Endothelial cell of umbilical vein (primary cell): ENCODE data around the gene FIBCD1. TPM values are rescaled to one million over a fixed set of nuclear protein-coding genes. Genes with fewer than 3 reads are reported as not detected.

Source experiments
- BruUV-seq: library from RNA; stranded (reverse); fragments of 400-500 nt; replicated peaks from 2 replicates; lab custom pipeline; 2021; lab: Mats Ljungman, UMichigan
- CTCF ChIA-PET: fragments of 300-600, 350-600 bp; sonication (Branson Sonifier 250); formaldehyde crosslinking; loops from one replicate; lab custom pipeline; 2021; ENCODE audit warnings: antibody characterized with exemption, inconsistent platforms; lab: Charles Lee
- POLR2A ChIA-PET: fragments of 300-600, 350-600 bp; sonication (Branson Sonifier 250); formaldehyde crosslinking; loops from one replicate; lab custom pipeline; 2021; ENCODE audit warnings: antibody characterized with exemption, inconsistent platforms; lab: Charles Lee
- DNase-seq: peaks from one replicate; pipeline ENCODE4 v3.0.0-alpha.2; 2011; ENCODE audit warnings: low read depth, low spot score
- FAIRE-seq: peaks from 2 replicates; lab custom pipeline; 2011; peaks lifted over from hg19 to GRCh38; lab: Jason Lieb, UNC
- H2AFZ ChIP-seq: 2 replicates; pipeline ENCODE4 v1.6.0; 2012; ENCODE audit warnings: low read depth, low read length, control low read depth, inconsistent platforms
- H3K27ac ChIP-seq: 2 replicates; pipeline ENCODE4 v1.5.1; 2011; ENCODE audit warnings: low read depth, mild to moderate bottlenecking, control low read depth, low read length, moderate library complexity; ENCODE audit not compliant: insufficient read depth
- H3K27me3 ChIP-seq, 2 experiments: 2 replicates each; pipeline versions ENCODE4 v1.6.0 to v1.6.1; 2011; ENCODE audit warnings: low read length in 2 of 2, mixed read lengths in 1 of 2; ENCODE audit not compliant: control insufficient read depth in 2 of 2, insufficient read depth in 2 of 2
- H3K36me3 ChIP-seq, 2 experiments: 2 replicates in 1 of 2; 3 replicates in 1 of 2; pipeline ENCODE4 v1.5.1; 2011; ENCODE audit warnings: low read length in 2 of 2, mild to moderate bottlenecking in 1 of 2, moderate library complexity in 1 of 2; ENCODE audit not compliant: control insufficient read depth in 2 of 2, insufficient read depth in 2 of 2; ENCODE audit errors: extremely low read depth in 1 of 2
- H3K4me1 ChIP-seq: 3 replicates; pipeline ENCODE4 v1.5.1; 2011; ENCODE audit warnings: mild to moderate bottlenecking, low read length; ENCODE audit not compliant: control insufficient read depth, insufficient read depth; ENCODE audit errors: extremely low read depth
- H3K4me2 ChIP-seq: 2 replicates; pipeline ENCODE4 v1.6.1; 2011; ENCODE audit warnings: low read length, control low read depth, mixed read lengths; ENCODE audit not compliant: insufficient read depth
- H3K4me3 ChIP-seq, 3 experiments: fragments of 200-600 bp in 1 of 3; sonication (generic), shearing (Covaris generic) in 1 of 3; replicated peaks in 1 of 3; 2 replicates each; pipeline ENCODE4 v1.5.1; 2011 to 2016; ENCODE audit warnings: control low read depth in 3 of 3, low read length in 3 of 3, mild to moderate bottlenecking in 2 of 3, inconsistent platforms in 1 of 3, low read depth in 1 of 3, moderate library complexity in 1 of 3; ENCODE audit not compliant: insufficient read depth in 1 of 3
- H3K79me2 ChIP-seq: 2 replicates; pipeline ENCODE4 v1.6.0; 2012; ENCODE audit warnings: low read length, inconsistent platforms; ENCODE audit not compliant: control insufficient read depth, insufficient read depth
- H3K9ac ChIP-seq: replicated peaks from 2 replicates; pipeline ENCODE3; 2011; ENCODE audit warnings: low read length, control low read depth; ENCODE audit not compliant: insufficient read depth; ENCODE audit errors: extremely low read depth
- H3K9me1 ChIP-seq: replicated peaks from 3 replicates; pipeline ENCODE4 v1.6.0; 2011; ENCODE audit warnings: mild to moderate bottlenecking, low read length; ENCODE audit not compliant: control insufficient read depth, insufficient read depth; ENCODE audit errors: extremely low read depth
- H3K9me3 ChIP-seq: replicated peaks from 2 replicates; pipeline ENCODE4 v1.5.1; 2012; ENCODE audit warnings: low read length, inconsistent platforms; ENCODE audit not compliant: control insufficient read depth, insufficient read depth
- H4K20me1 ChIP-seq: replicated peaks from 2 replicates; pipeline ENCODE3; 2011; ENCODE audit warnings: mild to moderate bottlenecking, low read length; ENCODE audit not compliant: control insufficient read depth, insufficient read depth; ENCODE audit errors: extremely low read depth
- EZH2 ChIP-seq: IDR thresholded peaks from 2 replicates; pipeline ENCODE4 v1.6.1; 2012; ENCODE audit warnings: borderline replicate concordance, low read depth, mild to moderate bottlenecking, moderate library complexity, low read length, inconsistent platforms; ENCODE audit not compliant: severe bottlenecking
- GATA2 ChIP-seq: IDR thresholded peaks from 2 replicates; pipeline ENCODE4 v1.7.0; 2011; ENCODE audit warnings: low read depth, mild to moderate bottlenecking, moderate library complexity, mixed read lengths, low read length; ENCODE audit not compliant: insufficient read length, insufficient read depth
- JUN ChIP-seq: IDR thresholded peaks from 2 replicates; pipeline ENCODE4 v1.6.1; 2011; ENCODE audit warnings: borderline replicate concordance, low read depth; ENCODE audit not compliant: insufficient read length, insufficient read depth
- MYC ChIP-seq: IDR thresholded peaks from one replicate; pipeline ENCODE4 v1.6.1; 2011; ENCODE audit warnings: mild to moderate bottlenecking, low read depth, low read length
- POLR2A ChIP-seq: IDR thresholded peaks from 2 replicates; pipeline ENCODE4 v1.6.1; 2012; ENCODE audit warnings: low read depth, mild to moderate bottlenecking, control low read depth, low read length
- POLR2AphosphoS5 ChIP-seq: IDR thresholded peaks from 2 replicates; pipeline ENCODE4 v1.6.1; 2012; ENCODE audit warnings: low read depth, mild to moderate bottlenecking, control low read depth, low read length, moderate library complexity; ENCODE audit not compliant: insufficient read depth
- dilution Hi-C: fragments of 300-500 bp; cut with MboI; formaldehyde crosslinking; loops from one replicate; pipeline ENCODE4 v1.15.0; 2019; ENCODE audit warnings: low sequenced_read_pairs; ENCODE audit not compliant: extremely low pct_ligation_motif_present
- intact Hi-C: fragments of 100-400 bp; cut with micrococcal nuclease; formaldehyde crosslinking; loops from one replicate; pipeline ENCODE4 v1.10.0; 2022
- polyA plus RNA-seq, 4 experiments: library from polyadenylated mRNA; depleted of rRNA in 3 of 4; stranded (reverse) in 3 of 4; unstranded in 1 of 4; fragments of >200 nt; gene quantifications; 2 replicates each; pipeline versions ENCODE4 v1.2.1 to v1.2.3, GENCODE V29; 2011 to 2012; ENCODE audit warnings: missing spikeins in 1 of 4
- total RNA-seq: library from RNA; stranded (reverse); gene quantifications from 2 replicates; pipeline ENCODE4 v1.2.3, GENCODE V29; 2021
- TF ChIP-seq, protein P1 (sequence below): IDR thresholded peaks from 2 replicates; pipeline ENCODE4 v1.6.1; 2011; ENCODE audit not compliant: insufficient read depth, insufficient read length
- TF ChIP-seq, protein P2 (sequence below), 2 donors: IDR thresholded peaks; 1 replicate in 1 of 2; 2 replicates in 1 of 2; pipeline ENCODE4 v1.5.1; 2011; ENCODE audit warnings: low read length in 2 of 2, mild to moderate bottlenecking in 2 of 2, moderate library complexity in 2 of 2, control low read depth in 1 of 2, inconsistent platforms in 1 of 2, low read depth in 1 of 2; ENCODE audit not compliant: insufficient read depth in 1 of 2; ENCODE audit errors: extremely low read depth in 1 of 2

Gene FIBCD1
- total and polyA plus RNA-seq, 2 donors (not counting 3 experiments of a cell fraction or from before 2014, with no cell fraction given): 0.14 TPM; not detected in 1

DNA sequence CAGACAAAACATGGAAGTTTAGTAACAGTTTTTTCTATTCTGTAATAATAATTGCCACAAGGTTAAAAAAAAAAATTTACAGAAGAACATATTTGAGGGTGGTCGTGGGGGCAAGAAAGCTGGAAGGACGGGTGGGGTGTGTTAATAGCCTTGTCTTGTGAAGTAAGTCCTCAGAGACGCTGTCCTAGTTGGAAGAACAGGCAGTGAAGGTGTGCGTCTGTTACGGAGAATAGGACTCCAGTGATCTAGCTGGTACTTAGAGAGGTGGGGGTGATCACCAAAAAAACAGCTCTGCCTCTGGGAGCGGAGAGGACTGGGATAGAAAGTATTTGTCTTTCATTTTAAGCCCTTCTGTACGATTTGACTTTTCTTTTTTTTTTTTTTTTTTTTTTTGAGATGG, 86.2 kb downstream of the FIBCD1 start:
- TF ChIP-seq JUN: no peak
- no peak for TF ChIP-seq EZH2
- TF ChIP-seq POLR2A: no peak
- no peak for TF ChIP-seq POLR2AphosphoS5
- no peak for TF ChIP-seq MYC
- TF ChIP-seq, protein P1, sequence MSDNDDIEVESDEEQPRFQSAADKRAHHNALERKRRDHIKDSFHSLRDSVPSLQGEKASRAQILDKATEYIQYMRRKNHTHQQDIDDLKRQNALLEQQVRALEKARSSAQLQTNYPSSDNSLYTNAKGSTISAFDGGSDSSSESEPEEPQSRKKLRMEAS: no peak
- TF ChIP-seq, protein P2, sequence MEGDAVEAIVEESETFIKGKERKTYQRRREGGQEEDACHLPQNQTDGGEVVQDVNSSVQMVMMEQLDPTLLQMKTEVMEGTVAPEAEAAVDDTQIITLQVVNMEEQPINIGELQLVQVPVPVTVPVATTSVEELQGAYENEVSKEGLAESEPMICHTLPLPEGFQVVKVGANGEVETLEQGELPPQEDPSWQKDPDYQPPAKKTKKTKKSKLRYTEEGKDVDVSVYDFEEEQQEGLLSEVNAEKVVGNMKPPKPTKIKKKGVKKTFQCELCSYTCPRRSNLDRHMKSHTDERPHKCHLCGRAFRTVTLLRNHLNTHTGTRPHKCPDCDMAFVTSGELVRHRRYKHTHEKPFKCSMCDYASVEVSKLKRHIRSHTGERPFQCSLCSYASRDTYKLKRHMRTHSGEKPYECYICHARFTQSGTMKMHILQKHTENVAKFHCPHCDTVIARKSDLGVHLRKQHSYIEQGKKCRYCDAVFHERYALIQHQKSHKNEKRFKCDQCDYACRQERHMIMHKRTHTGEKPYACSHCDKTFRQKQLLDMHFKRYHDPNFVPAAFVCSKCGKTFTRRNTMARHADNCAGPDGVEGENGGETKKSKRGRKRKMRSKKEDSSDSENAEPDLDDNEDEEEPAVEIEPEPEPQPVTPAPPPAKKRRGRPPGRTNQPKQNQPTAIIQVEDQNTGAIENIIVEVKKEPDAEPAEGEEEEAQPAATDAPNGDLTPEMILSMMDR (IDR thresholded peaks at IDR 0.05; ENCODE audit: extremely low read depth in 1 of 2, insufficient read depth in 1 of 2, low read depth in 1 of 2, low read length in 2 of 2): no peak
- TF ChIP-seq GATA2: no peak
- Histone ChIP-seq H3K9ac (no peak overlapping the region), H3K79me2 (peaks cover 90% of the 10 kb centered on the region), H2AFZ (no peak overlapping the region), H3K27ac (no peak overlapping the region), H3K36me3 (peaks cover 15 to 17% of the 10 kb centered on the region in 2 experiments), H3K9me1 (no peaks in the 10 kb centered on the region), H3K4me1 (peaks cover 23% of the 10 kb centered on the region), H3K9me3 (no peaks in the 10 kb centered on the region), H3K27me3 (no peaks in the 10 kb centered on the region), H3K4me2 (no peak overlapping the region), H3K4me3 (no peak overlapping the region), H4K20me1 (no peaks in the 10 kb centered on the region)
- intact Hi-C loops: no loop called here
- DNase-seq (no peak), FAIRE-seq (no peak)
- dilution Hi-C loops: loop anchor here (25.0 kb wide), 1 partner anchor 166 kb away; the partner anchor contains the start of gene EXOSC2
- ChIA-PET POLR2A (no interaction called here), CTCF (interaction anchor here (0.7 to 1.5 kb wide), 4 partner anchors 12 to 147 kb away, joined by 3 to 4 read pairs (median 3); no protein-coding TSS in a partner anchor)
- no TSS peak for BruUV-seq

Other genes starting within 250 kb of the FIBCD1 start
- 44.4 and 46.4 TPM in 2 replicates for gene EXOSC2, start 245.5 kb downstream of the FIBCD1 start, total RNA-seq
- gene EXOSC2, start 245.5 kb downstream of the FIBCD1 start, polyA plus RNA-seq: 21.7 and 25.5 TPM in 2 replicates
- 79.2 and 87.1 TPM in 2 replicates for gene ABL1, start 104.0 kb downstream of the FIBCD1 start, total RNA-seq
- gene ABL1, start 104.0 kb downstream of the FIBCD1 start, polyA plus RNA-seq: 31.1 and 32.1 TPM in 2 replicates
- gene QRFP, start 42.4 kb downstream of the FIBCD1 start, total RNA-seq: not detected in 2 replicates
- gene QRFP, start 42.4 kb downstream of the FIBCD1 start, polyA plus RNA-seq: not detected in 2 replicates
- gene LAMC3, start 69.9 kb upstream of the FIBCD1 start, total RNA-seq: 0.12 and 0.38 TPM in 2 replicates
- gene LAMC3, start 69.9 kb upstream of the FIBCD1 start, polyA plus RNA-seq: 0.13 and 0.18 TPM in 2 replicates
- gene AIF1L, start 157.3 kb upstream of the FIBCD1 start, total RNA-seq: 35.3 and 39.7 TPM in 2 replicates
- 17.8 and 19.8 TPM in 2 replicates for gene AIF1L, start 157.3 kb upstream of the FIBCD1 start, polyA plus RNA-seq
- gene NUP214, start 186.3 kb upstream of the FIBCD1 start, total RNA-seq: 58.1 and 65.9 TPM in 2 replicates
- gene NUP214, start 186.3 kb upstream of the FIBCD1 start, polyA plus RNA-seq: 28.7 and 31.1 TPM in 2 replicates